OCI-M2 (cell line): ENCODE results near the gene OTUB2.

Experiments used
- DNase-seq: peaks from one replicate; lab custom pipeline; 2025; ENCODE audit not compliant: unreplicated experiment; lab: John Stamatoyannopoulos, UW

OTUB2 gene

DNA sequence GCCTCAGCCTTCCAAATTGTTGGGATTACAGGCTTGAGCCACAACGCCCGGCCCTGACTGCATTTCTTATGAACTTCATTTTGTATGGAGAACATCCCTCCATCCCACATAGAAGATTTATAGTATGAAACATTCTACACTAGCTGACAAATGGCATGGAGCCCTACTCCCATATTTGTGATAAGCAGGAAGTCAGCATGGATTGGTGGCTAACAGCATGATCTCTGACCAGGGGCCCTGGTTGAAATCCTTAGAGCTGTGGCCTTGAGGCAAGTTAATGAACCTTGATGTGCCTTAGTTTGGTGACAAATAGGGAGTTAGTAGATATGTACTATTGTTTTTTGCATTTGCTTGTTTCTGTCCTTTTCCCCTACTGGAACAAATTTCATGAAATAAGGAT lies 67.3 kb downstream of the OTUB2 start:
- no peak for DNase-seq

DNA sequence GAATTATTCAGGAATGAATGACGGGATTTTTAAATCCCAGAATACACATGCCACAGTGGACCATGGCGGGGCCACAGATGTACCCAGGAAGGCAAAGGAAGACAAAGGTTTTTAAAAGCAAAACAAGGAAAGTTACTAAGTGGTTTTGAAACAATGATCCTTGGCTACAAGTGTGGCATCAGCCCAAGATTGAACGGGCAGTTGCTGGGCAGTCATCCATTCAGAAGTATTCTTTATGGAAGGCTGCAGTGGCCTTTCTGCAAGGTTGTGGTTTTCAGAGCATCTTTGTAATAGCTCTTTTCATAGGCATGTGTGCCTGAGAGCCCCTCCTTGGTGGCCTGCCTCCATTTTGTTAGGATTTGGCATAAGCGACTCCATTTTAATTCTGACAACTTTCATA lies 71.0 kb downstream of the OTUB2 start:
- DNase-seq = no peak
